DOHH2 (cell line): ENCODE data around the gene FLG2.
"Not testable (repeated sequence)": the region's sequence is repeated elsewhere in the genome, so short reads cannot be mapped to it uniquely, and the experiment has no call there.

ENCODE experiments used
- H3F3A ChIP-seq: fragments of 200-600 bp; sonication (generic), shearing (Covaris generic); 2 replicates; pipeline ENCODE4 v1.6.0; 2016; ENCODE audit warnings: antibody characterized with exemption, mild to moderate bottlenecking; ENCODE audit not compliant: control insufficient read depth, insufficient read depth
- H3K27ac ChIP-seq: fragments of 200-600 bp; sonication (generic); 2 replicates; pipeline ENCODE4 v1.5.1; 2014; ENCODE audit warnings: low read depth, mild to moderate bottlenecking, low read length, moderate library complexity
- H3K27me3 ChIP-seq: fragments of 200-600 bp; sonication (generic); 2 replicates; pipeline ENCODE4 v1.6.1; 2014; ENCODE audit warnings: mild to moderate bottlenecking, low read length, mixed read lengths; ENCODE audit not compliant: control insufficient read depth
- H3K36me3 ChIP-seq: fragments of 200-600 bp; sonication (generic); 2 replicates; pipeline ENCODE4 v1.6.1; 2014; ENCODE audit warnings: mild to moderate bottlenecking, low read length, moderate library complexity, mixed read lengths; ENCODE audit not compliant: control insufficient read depth
- H3K4me1 ChIP-seq: fragments of 200-600 bp; sonication (generic); 2 replicates; pipeline ENCODE4 v1.6.1; 2014; ENCODE audit warnings: mild to moderate bottlenecking, low read length, mixed read lengths; ENCODE audit not compliant: control insufficient read depth
- H3K4me2 ChIP-seq: fragments of 200-600 bp; sonication (generic); 2 replicates; pipeline ENCODE4 v1.6.0; 2014; ENCODE audit warnings: mild to moderate bottlenecking, low read length, moderate library complexity
- H3K4me3 ChIP-seq: fragments of 200-600 bp; sonication (generic); 2 replicates; pipeline ENCODE4 v1.5.1; 2014; ENCODE audit warnings: mild to moderate bottlenecking, low read length, mixed read lengths
- H3K79me2 ChIP-seq: fragments of 200-600 bp; sonication (generic); 2 replicates; pipeline ENCODE4 v1.6.1; 2014; ENCODE audit warnings: mild to moderate bottlenecking, low read length, mixed read lengths; ENCODE audit not compliant: control insufficient read depth
- H3K9me2 ChIP-seq: fragments of 200-600 bp; sonication (generic); replicated peaks from 2 replicates; pipeline ENCODE4 v1.6.1; 2014; ENCODE audit warnings: mild to moderate bottlenecking, low read length, mixed read lengths; ENCODE audit not compliant: control insufficient read depth
- H3K9me3 ChIP-seq: fragments of 200-600 bp; sonication (generic); 2 replicates; pipeline ENCODE4 v1.6.1; 2014; ENCODE audit warnings: antibody characterized with exemption, low read length, mixed read lengths; ENCODE audit not compliant: control insufficient read depth, insufficient read depth
- H4K20me1 ChIP-seq: fragments of 200-600 bp; sonication (generic); 2 replicates; pipeline ENCODE4 v1.6.0; 2014; ENCODE audit warnings: low read depth, mild to moderate bottlenecking, antibody characterized with exemption, low read length, moderate library complexity; ENCODE audit not compliant: control insufficient read depth, insufficient read depth
- EZH2phosphoT487 ChIP-seq: fragments of 200-600 bp; sonication (generic); IDR thresholded peaks from 2 replicates; pipeline ENCODE4 v1.6.1; 2017; ENCODE audit warnings: borderline replicate concordance, mild to moderate bottlenecking, antibody characterized with exemption, low read length, moderate library complexity, mixed read lengths
- TF ChIP-seq, protein P1 (sequence below): fragments of 200-600 bp; sonication (generic); IDR thresholded peaks from one replicate; pipeline ENCODE4 v1.5.1; 2014; ENCODE audit warnings: antibody characterized with exemption, mild to moderate bottlenecking, low read depth, low read length; ENCODE audit not compliant: poor library complexity, severe bottlenecking

The FLG2 gene

DNA sequence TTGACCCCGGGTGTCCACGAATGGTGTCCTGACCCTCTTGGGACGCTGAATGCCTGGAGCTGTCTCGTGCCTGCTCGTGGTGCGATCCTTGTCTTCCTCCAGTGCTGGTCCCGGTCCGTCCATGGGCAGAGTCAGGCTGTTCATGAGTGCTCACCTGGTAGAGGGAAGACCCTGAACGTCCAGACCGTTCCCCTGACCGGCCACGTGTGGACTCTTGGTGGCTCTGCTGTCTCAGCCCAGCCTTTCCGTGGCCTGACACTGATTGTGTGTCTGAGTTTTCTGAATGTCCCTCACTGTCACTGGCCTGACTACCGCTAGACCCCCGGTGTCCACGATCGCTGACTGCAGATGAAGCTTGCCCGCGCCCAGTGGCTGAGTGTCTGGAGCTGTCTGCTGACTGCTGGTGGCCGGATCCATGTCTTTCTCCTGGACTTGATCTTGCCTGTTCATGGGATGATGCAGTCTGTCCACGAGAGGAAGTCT is 46.4 kb downstream of the FLG2 start:
- TF ChIP-seq, protein P1, sequence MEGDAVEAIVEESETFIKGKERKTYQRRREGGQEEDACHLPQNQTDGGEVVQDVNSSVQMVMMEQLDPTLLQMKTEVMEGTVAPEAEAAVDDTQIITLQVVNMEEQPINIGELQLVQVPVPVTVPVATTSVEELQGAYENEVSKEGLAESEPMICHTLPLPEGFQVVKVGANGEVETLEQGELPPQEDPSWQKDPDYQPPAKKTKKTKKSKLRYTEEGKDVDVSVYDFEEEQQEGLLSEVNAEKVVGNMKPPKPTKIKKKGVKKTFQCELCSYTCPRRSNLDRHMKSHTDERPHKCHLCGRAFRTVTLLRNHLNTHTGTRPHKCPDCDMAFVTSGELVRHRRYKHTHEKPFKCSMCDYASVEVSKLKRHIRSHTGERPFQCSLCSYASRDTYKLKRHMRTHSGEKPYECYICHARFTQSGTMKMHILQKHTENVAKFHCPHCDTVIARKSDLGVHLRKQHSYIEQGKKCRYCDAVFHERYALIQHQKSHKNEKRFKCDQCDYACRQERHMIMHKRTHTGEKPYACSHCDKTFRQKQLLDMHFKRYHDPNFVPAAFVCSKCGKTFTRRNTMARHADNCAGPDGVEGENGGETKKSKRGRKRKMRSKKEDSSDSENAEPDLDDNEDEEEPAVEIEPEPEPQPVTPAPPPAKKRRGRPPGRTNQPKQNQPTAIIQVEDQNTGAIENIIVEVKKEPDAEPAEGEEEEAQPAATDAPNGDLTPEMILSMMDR = no peak
- TF ChIP-seq EZH2phosphoT487 = no peak
- H3K4me1 ChIP-seq = no peaks in the 10 kb centered on the region
- H3K27ac ChIP-seq = no peak overlapping the region
- H3K4me3 ChIP-seq = no peak overlapping the region
- H3K9me2 ChIP-seq = no peaks in the 10 kb centered on the region
- no peaks in the 10 kb centered on the region for H3F3A ChIP-seq
- H4K20me1 ChIP-seq = no peaks in the 10 kb centered on the region
- no peaks in the 10 kb centered on the region for H3K27me3 ChIP-seq
- no peak overlapping the region for H3K4me2 ChIP-seq
- no peaks in the 10 kb centered on the region for H3K79me2 ChIP-seq
- H3K9me3 ChIP-seq = no peaks in the 10 kb centered on the region; the same call in 1 of the 2 replicates
- no peaks in the 10 kb centered on the region for H3K36me3 ChIP-seq

GRCh38 chr1:152312169-152312568 is 47.6 kb downstream of the FLG2 start:
- H3F3A ChIP-seq, H3K27me3 ChIP-seq, H4K20me1 ChIP-seq, H3K4me1 ChIP-seq, H3K9me2 ChIP-seq, H3K4me3 ChIP-seq, H3K27ac ChIP-seq, H3K36me3 ChIP-seq, H3K9me3 ChIP-seq, H3K4me2 ChIP-seq, H3K79me2 ChIP-seq: not testable (repeated sequence)

GRCh38 chr1:152309955-152310354 is 49.9 kb downstream of the FLG2 start:
- H3K27ac ChIP-seq = no peak overlapping the region
- no peaks in the 10 kb centered on the region; the same call in 1 of the 2 replicates for H3K9me3 ChIP-seq
- H3K4me2 ChIP-seq = no peak overlapping the region
- H4K20me1 ChIP-seq = no peaks in the 10 kb centered on the region
- no peaks in the 10 kb centered on the region for H3K27me3 ChIP-seq
- H3K36me3 ChIP-seq = no peaks in the 10 kb centered on the region
- no peaks in the 10 kb centered on the region for H3F3A ChIP-seq
- TF ChIP-seq EZH2phosphoT487 = no peak
- TF ChIP-seq, protein P1 = no peak
- H3K4me3 ChIP-seq = no peak overlapping the region
- no peaks in the 10 kb centered on the region for H3K4me1 ChIP-seq
- H3K79me2 ChIP-seq = no peaks in the 10 kb centered on the region
- H3K9me2 ChIP-seq = no peaks in the 10 kb centered on the region

- not testable (repeated sequence) for H3K9me3 ChIP-seq, H3K36me3 ChIP-seq, H4K20me1 ChIP-seq, H3K79me2 ChIP-seq, H3K27me3 ChIP-seq, H3K27ac ChIP-seq, H3K4me1 ChIP-seq, H3K9me2 ChIP-seq, H3K4me2 ChIP-seq, H3K4me3 ChIP-seq, H3F3A ChIP-seq
Observed at GRCh38 chr1:152309320-152309901, 50.4 kb downstream of the FLG2 start.

- not testable (repeated sequence) for H3K79me2 ChIP-seq, H3K4me1 ChIP-seq, H4K20me1 ChIP-seq, H3F3A ChIP-seq, H3K27ac ChIP-seq, H3K4me3 ChIP-seq, H3K36me3 ChIP-seq, H3K4me2 ChIP-seq, H3K9me3 ChIP-seq, H3K27me3 ChIP-seq, H3K9me2 ChIP-seq
Observed at GRCh38 chr1:152308758-152309157, 51.0 kb downstream of the FLG2 start.

GRCh38 chr1:152307970-152308369 is 51.8 kb downstream of the FLG2 start:
- not testable (repeated sequence) for H3K79me2 ChIP-seq, H3K4me3 ChIP-seq, H3K27ac ChIP-seq, H3K9me3 ChIP-seq, H3K9me2 ChIP-seq, H3F3A ChIP-seq, H3K27me3 ChIP-seq, H4K20me1 ChIP-seq, H3K4me2 ChIP-seq, H3K36me3 ChIP-seq, H3K4me1 ChIP-seq

DNA sequence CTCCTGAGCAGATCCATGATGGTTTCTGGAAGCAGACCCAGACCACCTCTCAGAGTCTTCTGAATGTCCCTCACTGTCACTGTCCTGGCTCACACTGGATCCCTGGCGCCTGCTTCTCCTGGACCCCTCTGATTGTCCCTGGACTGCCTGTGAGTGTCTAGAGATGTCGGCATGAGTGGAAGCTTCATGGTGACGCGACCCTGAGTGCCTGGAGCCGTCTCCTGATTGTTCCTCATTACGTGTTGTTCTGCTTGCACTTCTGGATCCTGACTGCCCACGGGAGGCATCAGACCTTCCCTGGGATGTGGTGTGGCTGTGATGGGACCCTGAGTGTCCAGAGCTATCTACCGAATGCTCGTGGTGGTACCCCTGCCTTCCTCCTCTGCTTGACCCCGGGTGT is 53.7 kb downstream of the FLG2 start:
- not testable (repeated sequence) for H3K9me2 ChIP-seq, H3K4me2 ChIP-seq, H3K4me3 ChIP-seq, H3F3A ChIP-seq, H3K9me3 ChIP-seq, H3K36me3 ChIP-seq, H4K20me1 ChIP-seq, H3K27ac ChIP-seq, H3K27me3 ChIP-seq, H3K79me2 ChIP-seq, H3K4me1 ChIP-seq
